HepG2 (cell line): ENCODE measurements around the gene RNF17. TPM values are rescaled to one million over a fixed set of nuclear protein-coding genes. Genes with fewer than 3 reads are reported as not detected.

Experiments
- ATAC-seq: fragments of 200-7000 bp; cut with Tn5 transposase; 3 replicates; pipeline ENCODE4 v1.9.1; 2020; ENCODE audit warnings: mild to moderate bottlenecking, moderate library complexity
- BruUV-seq: library from RNA; stranded (reverse); fragments of 400-500 nt; replicated peaks from 2 replicates; lab custom pipeline; 2021; lab: Mats Ljungman, UMichigan
- CTCF ChIA-PET: fragments of 300-600 bp; formaldehyde crosslinking; extraction: SDS; loops from one replicate; lab custom pipeline; 2021; ENCODE audit warnings: low total read pairs, inconsistent platforms, low intra/inter-chr PET ratio; lab: Yijun Ruan, JAX
- POLR2A ChIA-PET: fragments of 350-600 bp; sonication (Branson Sonifier 250); formaldehyde crosslinking; loops from one replicate; lab custom pipeline; 2020; ENCODE audit warnings: antibody characterized with exemption, inconsistent platforms; lab: Yijun Ruan, JAX
- DNase-seq: peaks from one replicate; pipeline ENCODE4 v3.0.0-alpha.2; 2015; ENCODE audit warnings: low spot score
- FAIRE-seq: peaks from 3 replicates; lab custom pipeline; 2011; peaks lifted over from hg19 to GRCh38; lab: Jason Lieb, UNC
- H2AFZ ChIP-seq: one replicate; pipeline ENCODE4 v1.6.1; 2011; ENCODE audit warnings: low read length, inconsistent platforms
- H3K27ac ChIP-seq: fragments of 300-600 bp; 3 replicates; pipeline ENCODE4 v1.8.0; 2011; ENCODE audit warnings: mixed run types, mild to moderate bottlenecking, mixed read lengths, low read length, inconsistent platforms; ENCODE audit not compliant: insufficient read depth; ENCODE audit errors: extremely low read length
- H3K27me3 ChIP-seq, 2 experiments: fragments of 200-600 bp in 1 of 2; 2 replicates in 1 of 2; 3 replicates in 1 of 2; pipeline versions ENCODE4 v1.6.0 to v1.8.0; 2011; ENCODE audit warnings: low read length in 2 of 2, mild to moderate bottlenecking in 2 of 2, moderate library complexity in 2 of 2, inconsistent platforms in 1 of 2; ENCODE audit not compliant: insufficient read depth in 2 of 2, control insufficient read depth in 1 of 2
- H3K36me3 ChIP-seq, 2 experiments: fragments of 200-600 bp in 1 of 2; replicated peaks in 1 of 2; 2 replicates in 1 of 2; 3 replicates in 1 of 2; pipeline versions ENCODE4 v1.5.1 to v1.8.0; 2011; ENCODE audit warnings: low read length in 2 of 2, inconsistent platforms in 1 of 2; ENCODE audit not compliant: insufficient read depth in 2 of 2, control insufficient read depth in 1 of 2
- H3K4me1 ChIP-seq: 2 replicates; pipeline ENCODE4 v1.5.1; 2012; ENCODE audit warnings: low read length, inconsistent platforms; ENCODE audit not compliant: insufficient read depth
- H3K4me2 ChIP-seq: 2 replicates; pipeline ENCODE4 v1.6.0; 2011; ENCODE audit warnings: low read depth, low read length, inconsistent platforms
- H3K4me3 ChIP-seq, 3 experiments: fragments of 200-600 bp in 1 of 3; sonication (generic), shearing (Covaris generic) in 1 of 3; replicated peaks in 1 of 3; 2 replicates each; pipeline ENCODE4 v1.5.1; 2011 to 2016; ENCODE audit warnings: low read length in 3 of 3, inconsistent platforms in 2 of 3, low read depth in 2 of 3, mild to moderate bottlenecking in 2 of 3, control low read depth in 1 of 3, mixed read lengths in 1 of 3; ENCODE audit not compliant: insufficient read depth in 1 of 3
- H3K79me2 ChIP-seq: one replicate; pipeline ENCODE4 v1.6.1; 2011; ENCODE audit warnings: low read length, inconsistent platforms; ENCODE audit not compliant: insufficient read depth
- H3K9ac ChIP-seq: 2 replicates; pipeline ENCODE4 v1.6.0; 2011; ENCODE audit warnings: mild to moderate bottlenecking, low read depth, low read length, inconsistent platforms; ENCODE audit not compliant: insufficient read depth
- H3K9me3 ChIP-seq: 2 replicates; pipeline ENCODE4 v1.5.1; 2012; ENCODE audit warnings: mild to moderate bottlenecking, low read length
- H4K20me1 ChIP-seq: 2 replicates; pipeline ENCODE4 v1.6.0; 2011; ENCODE audit warnings: inconsistent platforms, mild to moderate bottlenecking, low read length, moderate library complexity; ENCODE audit not compliant: insufficient read depth
- GFI1 ChIP-seq: sonication (generic); formaldehyde crosslinking; IDR thresholded peaks from 2 replicates; pipeline ENCODE4 v1.5.0; 2020; ENCODE audit warnings: missing genetic modification reagents, mild to moderate bottlenecking, borderline replicate concordance
- HMG20B ChIP-seq: conservative IDR thresholded peaks from 2 replicates; pipeline ENCODE4 v1.6.1; 2016; ENCODE audit warnings: missing genetic modification reagents, missing compliant biosample characterization
- KAT8 ChIP-seq: IDR thresholded peaks from 2 replicates; pipeline ENCODE4 v1.6.1; 2016; ENCODE audit warnings: missing genetic modification reagents, missing compliant biosample characterization
- RBM22 ChIP-seq: fragments of 200-400 bp; formaldehyde crosslinking; optimal IDR thresholded peaks from 2 replicates; pipeline ENCODE3; 2017; ENCODE audit warnings: mild to moderate bottlenecking, low read length, moderate library complexity
- WIZ ChIP-seq: sonication (generic); formaldehyde crosslinking; IDR thresholded peaks from 2 replicates; pipeline ENCODE4 v1.5.1; 2020; ENCODE audit warnings: mild to moderate bottlenecking, missing genetic modification reagents
- ZBTB1 ChIP-seq: sonication (generic); formaldehyde crosslinking; IDR thresholded peaks from 2 replicates; pipeline ENCODE4 v1.4.0; 2020; ENCODE audit warnings: missing genetic modification reagents, borderline replicate concordance
- ZBTB7B ChIP-seq: sonication (generic); formaldehyde crosslinking; IDR thresholded peaks from 2 replicates; pipeline ENCODE4 v1.4.0; 2020; ENCODE audit warnings: missing genetic modification reagents
- ZNF720 ChIP-seq: sonication (generic); formaldehyde crosslinking; IDR thresholded peaks from 2 replicates; pipeline ENCODE4 v1.4.0; 2020; ENCODE audit warnings: missing genetic modification reagents
- ZNF761 ChIP-seq: sonication (generic); formaldehyde crosslinking; conservative IDR thresholded peaks from 2 replicates; pipeline ENCODE4 v1.4.0; 2020; ENCODE audit warnings: mild to moderate bottlenecking, missing genetic modification reagents
- WGBS: methylation state at CpG from one replicate; pipeline ENCODE4 v1.1.6; 2017; ENCODE audit warnings: low lambda C conversion rate; 5-methylcytosine and 5-hydroxymethylcytosine counted together
- in situ Hi-C: cut with HindIII; loops from 2 replicates; pipeline ENCODE4 v1.10.0; 2017; ENCODE audit warnings: low pct_unique_long_range_greater_than_20kb; ENCODE audit not compliant: extremely low pct_ligation_motif_present
- intact Hi-C: fragments of 100-400 bp; cut with micrococcal nuclease; formaldehyde crosslinking; loops from one replicate; pipeline ENCODE4 v1.10.0; 2022; ENCODE audit not compliant: unreplicated experiment
- polyA plus RNA-seq, 8 experiments: library from polyadenylated mRNA; depleted of rRNA in 3 of 8; stranded (reverse) in 7 of 8; unstranded in 1 of 8; fragments of >200 nt; fragmentation: Illumina TruSeq in 4 of 8; extraction: Trizol in 4 of 8; gene quantifications; 2 replicates each; pipeline versions ENCODE4 v1.2.1 to v1.2.3, GENCODE V29; 2011 to 2016; ENCODE audit warnings: low read depth in 4 of 8, missing spikeins in 1 of 8, mixed read lengths in 1 of 8; ENCODE audit not compliant: insufficient read depth in 1 of 8
- total RNA-seq, 5 experiments: library from RNA; depleted of rRNA; stranded (reverse); fragments of >200 nt; fragmentation: Illumina TruSeq; extraction: Trizol; gene quantifications; 2 replicates each; pipeline ENCODE4 v1.2.3, GENCODE V29; 2016; ENCODE audit warnings: low read depth in 1 of 5
- TF ChIP-seq, protein P1 (sequence below): sonication (generic); formaldehyde crosslinking; IDR thresholded peaks from 2 replicates; pipeline ENCODE4 v1.4.0; 2020; ENCODE audit warnings: mild to moderate bottlenecking, missing genetic modification reagents
- TF ChIP-seq, protein P2 (sequence below): IDR thresholded peaks from 2 replicates; pipeline ENCODE4 v1.6.1; 2012; ENCODE audit warnings: low read length, improper control_type of control experiment

Gene RNF17
- total and polyA plus RNA-seq, 2 of the 13 experiments (the other 11 are each of a cell fraction or from before 2014, with no cell fraction given) = not detected

DNA sequence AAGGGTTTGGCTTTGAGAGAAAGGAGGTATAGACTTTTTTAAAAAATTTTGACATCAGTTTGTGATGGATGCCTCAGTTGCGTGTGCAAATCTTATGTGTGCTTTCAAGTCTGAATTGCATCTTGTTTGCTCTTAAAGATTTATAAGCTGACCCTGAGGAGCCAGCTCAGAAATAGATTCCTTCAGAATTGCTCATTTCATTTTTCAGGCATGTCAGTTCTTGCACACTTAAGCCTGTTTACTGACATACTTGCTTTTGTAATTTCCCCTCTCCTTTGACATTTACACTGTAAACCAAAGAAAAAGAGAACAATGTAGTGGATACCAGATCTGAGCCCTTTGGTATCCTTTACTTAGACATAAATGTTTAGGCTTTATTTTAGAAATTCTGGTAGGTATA is 87.6 kb downstream of the RNF17 start:
- H3K4me1 ChIP-seq = no peaks in the 10 kb centered on the region
- no peak overlapping the region for H3K4me3 ChIP-seq
- FAIRE-seq (no peak), ATAC-seq (no peak), DNase-seq (no peak)
- no peak for TF ChIP-seq HMG20B (CRISPR knock-in tag)
- no peak for TF ChIP-seq KAT8 (CRISPR knock-in tag)
- TF ChIP-seq, protein P1, sequence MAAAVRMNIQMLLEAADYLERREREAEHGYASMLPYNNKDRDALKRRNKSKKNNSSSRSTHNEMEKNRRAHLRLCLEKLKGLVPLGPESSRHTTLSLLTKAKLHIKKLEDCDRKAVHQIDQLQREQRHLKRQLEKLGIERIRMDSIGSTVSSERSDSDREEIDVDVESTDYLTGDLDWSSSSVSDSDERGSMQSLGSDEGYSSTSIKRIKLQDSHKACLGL (CRISPR knock-in tag) = no peak
- WGBS = 61% methylated on average over 1 of the region's 1 CpG
- H3K79me2 ChIP-seq = no peaks in the 10 kb centered on the region
- no peaks in the 10 kb centered on the region; a peak in 1 of 5 replicates for H3K27me3 ChIP-seq
- no peak overlapping the region for H2AFZ ChIP-seq
- in situ Hi-C loops (no loop called here), intact Hi-C loops (no loop called here)
- H3K36me3 ChIP-seq = no peaks in the 10 kb centered on the region
- BruUV-seq = no TSS peak
- ChIA-PET POLR2A (no interaction called here), CTCF (no interaction called here)
- H3K27ac ChIP-seq = no peak overlapping the region
- H3K9ac ChIP-seq = no peak overlapping the region
- H3K4me2 ChIP-seq = no peak overlapping the region
- no peaks in the 10 kb centered on the region for H4K20me1 ChIP-seq
- no peaks in the 10 kb centered on the region for H3K9me3 ChIP-seq

DNA sequence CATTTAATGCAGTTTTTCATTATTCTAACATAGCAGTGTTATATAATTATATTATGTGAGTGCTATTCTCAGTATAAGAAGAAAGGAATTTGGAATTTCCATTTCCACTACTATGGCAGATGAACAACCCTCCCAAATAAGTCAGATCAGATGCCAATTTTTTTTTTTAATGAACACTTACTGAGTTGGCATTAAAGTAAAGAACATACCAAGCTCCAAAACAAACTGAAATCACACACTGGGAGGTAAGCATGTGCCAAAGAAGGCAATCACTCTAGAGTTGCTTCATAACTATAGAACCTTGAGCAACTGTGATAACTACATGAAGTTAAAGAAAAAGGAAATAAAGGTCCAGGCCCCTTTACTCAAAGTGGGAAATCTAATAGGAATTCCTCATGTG is 90.3 kb downstream of the RNF17 start:
- FAIRE-seq (no peak), ATAC-seq (no peak), DNase-seq (no peak)
- Histone ChIP-seq H4K20me1 (no peaks in the 10 kb centered on the region), H3K27me3 (peaks cover 0 to 3% of the 10 kb centered on the region in 2 experiments; a peak in 2 of 5 replicates), H3K9ac (no peak overlapping the region), H3K4me1 (no peaks in the 10 kb centered on the region), H3K79me2 (no peaks in the 10 kb centered on the region), H3K4me2 (no peak overlapping the region), H2AFZ (no peak overlapping the region), H3K36me3 (no peaks in the 10 kb centered on the region), H3K4me3 (no peak overlapping the region), H3K9me3 (no peaks in the 10 kb centered on the region), H3K27ac (no peak overlapping the region)
- intact Hi-C loops = no loop called here
- no peak for TF ChIP-seq GFI1 (CRISPR knock-in tag)
- TF ChIP-seq RBM22 = no peak
- no peak for TF ChIP-seq ZBTB7B (CRISPR knock-in tag)
- no peak for TF ChIP-seq ZBTB1 (CRISPR knock-in tag)
- no peak for TF ChIP-seq WIZ
- no peak for TF ChIP-seq ZNF720 (CRISPR knock-in tag)
- TF ChIP-seq, protein P2, sequence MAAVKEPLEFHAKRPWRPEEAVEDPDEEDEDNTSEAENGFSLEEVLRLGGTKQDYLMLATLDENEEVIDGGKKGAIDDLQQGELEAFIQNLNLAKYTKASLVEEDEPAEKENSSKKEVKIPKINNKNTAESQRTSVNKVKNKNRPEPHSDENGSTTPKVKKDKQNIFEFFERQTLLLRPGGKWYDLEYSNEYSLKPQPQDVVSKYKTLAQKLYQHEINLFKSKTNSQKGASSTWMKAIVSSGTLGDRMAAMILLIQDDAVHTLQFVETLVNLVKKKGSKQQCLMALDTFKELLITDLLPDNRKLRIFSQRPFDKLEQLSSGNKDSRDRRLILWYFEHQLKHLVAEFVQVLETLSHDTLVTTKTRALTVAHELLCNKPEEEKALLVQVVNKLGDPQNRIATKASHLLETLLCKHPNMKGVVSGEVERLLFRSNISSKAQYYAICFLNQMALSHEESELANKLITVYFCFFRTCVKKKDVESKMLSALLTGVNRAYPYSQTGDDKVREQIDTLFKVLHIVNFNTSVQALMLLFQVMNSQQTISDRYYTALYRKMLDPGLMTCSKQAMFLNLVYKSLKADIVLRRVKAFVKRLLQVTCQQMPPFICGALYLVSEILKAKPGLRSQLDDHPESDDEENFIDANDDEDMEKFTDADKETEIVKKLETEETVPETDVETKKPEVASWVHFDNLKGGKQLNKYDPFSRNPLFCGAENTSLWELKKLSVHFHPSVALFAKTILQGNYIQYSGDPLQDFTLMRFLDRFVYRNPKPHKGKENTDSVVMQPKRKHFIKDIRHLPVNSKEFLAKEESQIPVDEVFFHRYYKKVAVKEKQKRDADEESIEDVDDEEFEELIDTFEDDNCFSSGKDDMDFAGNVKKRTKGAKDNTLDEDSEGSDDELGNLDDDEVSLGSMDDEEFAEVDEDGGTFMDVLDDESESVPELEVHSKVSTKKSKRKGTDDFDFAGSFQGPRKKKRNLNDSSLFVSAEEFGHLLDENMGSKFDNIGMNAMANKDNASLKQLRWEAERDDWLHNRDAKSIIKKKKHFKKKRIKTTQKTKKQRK = no peak
- no peak for TF ChIP-seq ZNF761 (CRISPR knock-in tag)
- ChIA-PET CTCF (no interaction called here), POLR2A (no interaction called here)
- in situ Hi-C loops = no loop called here
- no TSS peak for BruUV-seq
